Stimulated activated CD4-positive, alpha-beta T cell treated with anti-CD3 and anti-CD28 coated beads, Interleukin-2, amount 100 ng/mL, for 24 hours (primary cell): Measurements from ENCODE around the gene ZNF354C.

Experiments used
- DNase-seq, 2 donors: peaks; one replicate each; pipeline ENCODE4 v3.0.0-alpha.2; 2020

Gene ZNF354C

DNA sequence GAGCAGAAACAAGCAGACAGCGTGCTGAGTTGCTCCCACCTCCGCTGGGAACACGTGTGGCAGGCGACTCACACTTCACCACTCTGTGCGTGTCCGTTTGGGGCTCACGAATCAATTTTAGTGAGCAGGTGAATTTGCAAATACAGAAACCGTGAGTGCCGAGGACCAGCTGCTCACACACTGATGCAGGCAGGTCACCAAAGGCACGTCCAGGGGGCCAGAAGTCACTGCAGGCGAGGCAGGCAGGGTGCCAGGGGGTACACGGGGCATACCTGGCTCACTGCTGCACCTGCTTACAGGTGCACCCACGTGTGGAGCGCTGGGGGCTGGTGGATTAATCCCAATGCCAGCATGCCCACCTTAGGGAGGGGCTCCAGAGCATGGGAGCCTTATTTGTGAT, 68.8 kb downstream of the ZNF354C start:
- no peak for DNase-seq

DNA sequence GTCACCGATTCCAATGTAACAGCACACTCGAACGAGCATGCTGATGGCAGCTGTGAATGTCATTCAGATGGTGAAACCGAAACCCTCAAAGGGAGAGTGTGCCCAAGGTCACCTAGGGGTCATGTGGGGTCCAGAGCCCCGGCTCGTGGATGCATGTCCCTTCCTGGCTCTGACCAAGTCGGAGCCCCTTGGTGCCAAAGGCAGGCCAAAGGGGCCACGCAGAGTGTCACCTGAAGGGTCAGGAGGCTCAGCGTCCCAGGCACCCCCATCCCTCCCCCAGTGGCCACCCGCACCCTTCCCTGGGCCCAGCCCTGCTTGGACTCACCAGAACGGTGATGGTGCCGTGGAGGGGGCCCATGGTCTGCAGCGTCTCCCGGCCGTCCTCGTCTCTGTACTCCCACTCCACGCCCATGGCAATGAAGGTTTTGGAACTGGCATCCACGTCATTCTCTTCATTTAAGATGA, 69.5 kb downstream of the ZNF354C start:
- DNase-seq: no peak

DNA sequence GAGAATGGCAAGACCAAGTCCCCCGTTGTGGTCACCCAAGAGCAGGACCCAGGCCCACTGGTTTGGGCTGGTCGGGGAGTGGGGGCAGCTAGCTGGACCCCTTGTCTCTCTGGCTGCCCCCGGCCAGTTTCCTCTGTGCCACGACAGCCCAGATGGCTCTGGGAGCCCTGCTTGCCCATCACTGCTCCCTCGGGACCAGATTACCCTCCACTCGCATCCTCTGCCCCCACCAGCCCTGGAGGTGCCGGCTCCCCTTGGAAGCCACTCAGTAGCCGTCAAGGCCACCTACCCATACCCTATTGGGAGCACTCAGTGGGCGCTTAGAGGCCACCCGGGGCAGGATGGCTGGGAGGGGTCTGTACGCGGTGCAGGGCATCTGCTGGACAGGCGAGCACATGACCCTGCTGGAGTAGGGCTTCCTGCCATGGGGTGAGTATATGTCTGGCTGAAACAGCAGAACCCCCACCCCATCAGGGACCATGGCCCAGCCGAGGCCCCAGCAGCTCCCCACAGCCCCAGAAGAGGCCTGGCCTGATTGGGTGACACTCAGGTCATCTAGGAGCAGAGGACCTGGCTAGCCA, 70.0 kb downstream of the ZNF354C start:
- no peak for DNase-seq

DNA sequence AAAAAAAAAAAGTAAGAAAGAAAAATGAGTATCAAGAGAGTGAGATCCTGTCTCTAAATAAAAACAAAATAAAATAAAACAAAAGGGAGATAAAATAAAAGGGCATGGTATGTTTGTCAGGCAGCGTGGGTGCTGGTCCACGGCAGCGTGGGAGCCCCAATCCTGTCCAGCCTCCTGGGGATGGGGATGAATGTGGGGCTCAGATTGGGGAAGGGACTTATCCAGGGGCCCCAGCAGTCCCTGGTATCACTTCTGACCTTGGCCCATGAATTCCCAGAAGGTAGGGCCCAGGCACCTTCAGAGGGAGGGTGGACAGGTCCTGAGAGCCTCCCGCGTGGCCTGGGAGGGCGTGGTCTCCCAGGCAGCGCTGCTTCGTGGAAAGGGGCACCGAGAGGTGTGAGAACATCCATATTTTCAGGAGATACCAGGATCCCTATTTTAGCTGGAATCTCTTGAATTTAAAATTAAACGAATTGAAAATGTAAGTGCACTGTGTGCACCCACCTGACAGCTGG, 71.2 kb downstream of the ZNF354C start:
- no peak for DNase-seq

DNA sequence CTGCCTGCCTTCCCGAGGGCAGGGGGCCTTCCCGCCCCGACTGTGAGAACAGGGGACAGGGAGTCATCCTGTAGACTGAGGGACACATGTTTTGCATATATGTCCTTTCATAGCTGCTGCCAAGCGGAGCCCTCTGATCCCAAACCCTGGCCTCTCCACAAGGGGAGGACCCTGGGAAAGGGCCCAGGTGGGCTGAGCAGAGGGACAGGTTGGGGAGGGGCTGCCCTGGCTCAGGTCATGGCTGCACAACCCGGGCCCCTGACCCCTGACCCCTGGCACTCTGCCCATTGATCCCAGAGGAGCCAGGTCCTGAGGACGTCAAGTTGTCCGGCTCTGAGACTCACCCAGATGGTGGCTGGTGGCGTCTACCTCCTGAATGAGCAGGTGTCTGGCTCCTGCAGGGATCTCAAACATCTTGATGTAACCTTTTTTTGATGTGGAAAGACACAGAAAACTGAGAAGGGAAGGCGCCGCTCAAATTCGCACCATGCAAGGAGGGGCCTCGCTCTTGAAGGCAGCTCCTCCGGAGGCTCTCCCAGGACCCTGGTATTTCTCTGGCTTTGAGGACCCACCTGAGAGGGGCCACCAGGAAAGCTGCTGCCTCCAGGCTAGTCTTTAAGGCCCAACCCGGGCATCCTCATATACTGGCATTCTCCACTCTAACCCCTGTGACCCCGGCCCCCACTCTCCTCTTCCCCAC, 71.9 kb downstream of the ZNF354C start:
- DNase-seq: no peak

DNA sequence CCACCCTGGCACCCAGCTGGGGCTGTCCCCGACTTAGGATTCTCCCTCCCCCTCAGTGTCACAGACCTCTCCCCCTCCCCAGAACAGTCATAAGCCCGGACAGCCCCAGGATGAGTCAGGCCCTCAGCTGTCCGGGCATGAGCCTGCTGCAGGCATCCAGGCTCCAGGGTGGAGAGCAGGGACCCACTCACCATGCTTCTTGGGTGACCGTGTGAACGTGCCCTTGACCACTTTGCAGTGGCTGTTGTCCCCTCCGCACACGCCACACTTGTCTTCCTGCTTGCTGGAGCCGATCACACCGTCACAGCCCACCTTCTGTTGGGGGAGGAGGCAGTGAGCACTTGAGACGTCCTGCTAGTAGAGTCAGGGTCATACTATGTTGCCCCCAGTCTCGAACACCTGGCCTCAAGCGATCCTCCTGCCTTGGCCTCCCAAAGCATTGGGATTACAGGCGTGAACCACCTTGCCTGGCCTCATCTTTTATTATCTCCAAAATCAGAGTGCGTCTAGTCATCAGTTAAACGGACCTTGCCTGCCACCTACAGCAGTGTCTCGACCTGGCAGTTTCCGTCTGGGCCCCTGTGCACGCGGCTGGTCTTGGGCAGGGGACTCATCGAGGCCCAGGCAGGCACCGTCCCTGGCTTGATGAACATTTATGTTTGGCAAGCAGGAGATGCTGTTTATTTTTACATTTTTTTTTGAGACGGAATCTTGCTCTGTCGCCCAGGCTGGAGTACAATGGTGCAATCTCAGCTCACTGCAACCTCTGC, 72.6 kb downstream of the ZNF354C start:
- DNase-seq: no peak
